ENCODE data around the gene TMEM126A.

TMEM126A gene

DNA sequence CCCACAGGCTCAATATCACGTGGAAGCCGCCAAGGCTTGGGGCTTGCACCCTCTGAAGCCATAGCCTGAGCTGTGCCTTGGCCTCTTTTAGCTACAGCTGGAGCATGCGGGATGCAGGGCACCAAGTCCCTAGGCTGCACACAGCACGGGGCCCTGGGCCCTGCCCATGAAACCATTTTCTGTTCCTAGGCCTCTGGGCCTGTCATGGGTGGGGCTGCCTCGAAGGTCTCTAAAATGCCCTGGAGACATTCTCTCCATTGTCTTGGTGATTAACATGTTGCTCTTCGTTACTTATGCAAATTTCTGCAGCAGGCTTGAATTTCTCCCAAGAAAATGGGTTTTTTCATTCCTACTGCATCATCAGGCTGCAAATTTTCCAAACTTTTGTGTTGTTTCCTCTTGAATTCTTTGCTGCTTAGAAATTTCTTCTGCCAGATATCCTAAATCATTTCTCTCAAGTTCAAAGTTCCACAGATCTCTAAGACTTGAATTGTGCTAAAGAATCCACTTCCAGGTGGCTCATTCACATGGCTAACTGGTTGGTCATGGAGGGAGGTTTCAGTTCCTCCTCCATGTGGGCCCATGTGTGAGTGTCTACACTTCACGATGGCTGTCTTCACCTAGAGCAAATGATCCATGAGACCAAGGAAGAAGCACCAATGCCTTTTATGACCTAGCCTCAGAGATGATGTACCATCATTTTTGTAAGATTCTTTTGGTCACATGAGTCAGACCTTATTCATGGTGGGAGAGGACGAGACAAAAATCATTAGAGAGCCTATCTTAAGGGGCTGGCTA, 24.5 kb downstream of the TMEM126A start:
- WGBS, result 83% methylated on average over 8 of the region's 8 CpGs

DNA sequence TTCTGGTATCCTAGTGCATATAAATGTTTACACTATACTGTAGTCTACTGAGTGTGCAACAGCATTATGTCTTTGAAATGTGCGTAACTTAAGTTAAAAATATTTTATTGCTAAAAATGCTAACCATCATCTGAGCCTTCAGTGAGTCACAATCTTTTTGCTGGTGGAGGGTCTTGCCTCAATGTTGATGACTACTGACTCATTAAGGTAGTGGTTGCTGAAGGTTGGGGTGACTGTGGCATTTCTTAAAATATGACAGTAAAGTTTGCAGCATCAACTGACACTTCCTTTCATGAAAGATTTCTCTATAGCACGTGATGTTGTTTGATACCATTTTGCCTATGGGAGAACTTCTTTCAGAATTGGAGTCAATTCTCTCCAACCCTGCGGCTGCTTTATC, 25.6 kb downstream of the TMEM126A start:
- Histone ChIP-seq H3K27ac (ENCODE audit: low read depth, low read length) (no peak overlapping the region), H3K9me3 (ENCODE audit: insufficient read depth, low read depth, low read length) (no peaks in the 10 kb centered on the region), H3K4me3 (ENCODE audit: low read length) (no peak overlapping the region), H3K36me3 (ENCODE audit: insufficient read depth, low read length) (no peaks in the 10 kb centered on the region), H3K9ac (ENCODE audit: low read depth, low read length) (no peak overlapping the region), H3K27me3 (ENCODE audit: insufficient read depth, low read length) (peaks cover 13% of the 10 kb centered on the region; the same call in 1 of the 2 replicates), H3K4me1 (ENCODE audit: insufficient read depth, low read length) (no peaks in the 10 kb centered on the region)
- 97% methylated on average over 3 of the region's 3 CpGs for WGBS

More for the DNA sequence above, 24.5 kb downstream of the TMEM126A start:
- Histone ChIP-seq H3K27me3 (ENCODE audit: insufficient read depth, low read length) (peaks cover 13% of the 10 kb centered on the region; the same call in 1 of the 2 replicates), H3K4me1 (ENCODE audit: insufficient read depth, low read length) (no peaks in the 10 kb centered on the region), H3K4me3 (ENCODE audit: low read length) (no peak overlapping the region), H3K9ac (ENCODE audit: low read depth, low read length) (no peak overlapping the region), H3K9me3 (ENCODE audit: insufficient read depth, low read depth, low read length) (no peaks in the 10 kb centered on the region), H3K36me3 (ENCODE audit: insufficient read depth, low read length) (no peaks in the 10 kb centered on the region), H3K27ac (ENCODE audit: low read depth, low read length) (no peak overlapping the region)

DNA sequence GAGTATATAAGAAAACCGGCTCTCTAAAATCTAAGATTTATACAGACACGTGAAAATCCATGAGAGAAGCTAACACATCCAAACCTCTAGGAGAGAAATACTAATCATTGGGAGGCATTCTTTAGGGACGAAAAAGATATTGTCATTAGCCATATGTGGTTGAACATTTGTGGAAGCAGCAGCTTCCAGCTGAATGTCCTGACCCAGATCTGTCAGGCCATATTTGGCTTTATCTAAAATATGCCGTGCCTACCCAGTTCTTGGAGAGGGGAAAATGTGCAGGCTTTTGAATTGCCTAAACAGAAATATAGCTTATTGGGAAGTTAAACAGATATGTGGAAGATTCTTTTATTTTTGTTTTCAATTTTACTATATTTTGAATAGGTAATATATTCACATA, 31.8 kb downstream of the TMEM126A start:
- peaks cover 1% of the 10 kb centered on the region; the same call in 1 of the 2 replicates for H3K27me3 ChIP-seq (ENCODE audit: insufficient read depth, low read length)
- H3K4me1 ChIP-seq (ENCODE audit: insufficient read depth, low read length), result peaks cover 7% of the 10 kb centered on the region
- H3K9ac ChIP-seq (ENCODE audit: low read depth, low read length), result no peak overlapping the region
- WGBS, result 78% methylated on average over 4 of the region's 4 CpGs
- H3K9me3 ChIP-seq (ENCODE audit: insufficient read depth, low read depth, low read length), result no peaks in the 10 kb centered on the region
- H3K36me3 ChIP-seq (ENCODE audit: insufficient read depth, low read length), result no peaks in the 10 kb centered on the region
- no peak overlapping the region for H3K27ac ChIP-seq (ENCODE audit: low read depth, low read length)
- no peak overlapping the region for H3K4me3 ChIP-seq (ENCODE audit: low read length)

DNA sequence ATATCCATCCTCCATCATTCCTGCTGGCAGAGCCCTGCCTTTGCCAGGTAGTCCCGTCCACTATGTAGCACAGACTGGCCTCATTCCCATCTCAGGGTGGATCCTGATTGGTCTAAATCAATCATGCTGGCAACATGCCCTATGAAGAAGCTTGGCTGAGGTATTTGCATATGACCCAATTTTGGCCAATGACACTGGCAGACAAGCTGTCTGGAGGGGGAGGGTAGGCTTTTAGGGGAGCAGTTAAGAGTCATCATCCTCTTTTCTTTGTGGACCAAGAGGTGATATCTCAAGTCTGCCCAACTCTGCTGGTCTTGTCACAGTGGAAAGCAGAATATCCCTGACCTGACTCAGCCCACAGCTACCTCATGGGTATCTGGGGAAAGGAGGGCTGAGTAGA, 33.1 kb downstream of the TMEM126A start:
- H3K4me3 ChIP-seq (ENCODE audit: low read length), result no peak overlapping the region
- no peaks in the 10 kb centered on the region for H3K9me3 ChIP-seq (ENCODE audit: insufficient read depth, low read depth, low read length)
- no peak overlapping the region for H3K27ac ChIP-seq (ENCODE audit: low read depth, low read length)
- H3K27me3 ChIP-seq (ENCODE audit: insufficient read depth, low read length), result no peaks in the 10 kb centered on the region
- no peak overlapping the region for H3K9ac ChIP-seq (ENCODE audit: low read depth, low read length)
- 87% methylated on average over 1 of the region's 1 CpG for WGBS
- peaks cover 7% of the 10 kb centered on the region for H3K4me1 ChIP-seq (ENCODE audit: insufficient read depth, low read length)
- H3K36me3 ChIP-seq (ENCODE audit: insufficient read depth, low read length), result no peaks in the 10 kb centered on the region

DNA sequence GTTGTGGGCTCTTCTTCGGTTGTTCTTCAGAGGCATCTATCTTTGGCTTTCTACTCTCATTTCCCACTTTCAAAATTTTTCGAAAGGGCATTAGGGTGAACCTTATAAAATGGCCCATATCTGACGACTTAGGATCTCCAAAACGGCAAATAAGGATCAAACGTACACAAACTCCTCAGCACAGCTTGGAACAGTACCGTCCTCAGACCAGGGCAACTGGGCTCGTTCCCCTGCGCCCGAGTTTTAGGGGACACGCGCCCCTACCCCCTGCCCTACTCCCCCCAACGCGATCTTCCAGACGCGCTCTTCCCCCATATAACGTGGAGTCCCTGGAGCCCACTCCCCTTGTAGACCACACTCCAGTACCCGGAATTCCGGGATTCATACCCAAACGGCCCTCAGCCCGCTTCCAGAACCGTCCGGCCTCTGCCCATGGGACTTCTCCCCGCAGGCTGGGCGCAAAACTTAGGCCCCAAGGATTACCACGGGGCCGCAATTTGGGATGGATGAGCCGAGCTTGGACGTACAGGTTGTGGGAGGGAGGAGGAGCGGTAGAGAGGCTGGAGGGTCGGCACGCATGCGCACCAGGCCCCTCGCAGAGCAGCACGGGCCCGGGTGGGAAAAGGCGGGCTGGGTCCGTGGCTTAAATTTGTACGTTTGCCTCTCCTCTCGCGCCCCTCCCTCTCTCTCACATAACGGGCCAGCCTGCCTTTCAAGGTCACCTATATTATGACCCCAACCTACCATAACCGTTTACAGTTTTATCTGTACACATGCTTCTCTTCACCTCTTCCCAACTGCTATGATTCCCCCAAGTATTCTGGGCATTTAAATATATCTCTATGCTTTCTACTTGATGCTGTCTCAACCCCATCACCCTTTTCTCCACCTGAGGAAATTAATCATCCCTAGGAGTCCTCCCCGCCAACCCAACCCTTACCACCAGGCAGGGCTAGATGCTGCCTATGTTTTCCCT, 34.9 kb downstream of the TMEM126A start:
- Histone ChIP-seq H3K4me3 (ENCODE audit: low read length) (no peak overlapping the region), H3K36me3 (ENCODE audit: insufficient read depth, low read length) (no peaks in the 10 kb centered on the region), H3K9me3 (ENCODE audit: insufficient read depth, low read depth, low read length) (no peaks in the 10 kb centered on the region), H3K4me1 (ENCODE audit: insufficient read depth, low read length) (peaks cover 7% of the 10 kb centered on the region), H3K27ac (ENCODE audit: low read depth, low read length) (no peak overlapping the region), H3K27me3 (ENCODE audit: insufficient read depth, low read length) (no peaks in the 10 kb centered on the region), H3K9ac (ENCODE audit: low read depth, low read length) (no peak overlapping the region)
- WGBS, result 95% methylated on average over 43 of the region's 43 CpGs

DNA sequence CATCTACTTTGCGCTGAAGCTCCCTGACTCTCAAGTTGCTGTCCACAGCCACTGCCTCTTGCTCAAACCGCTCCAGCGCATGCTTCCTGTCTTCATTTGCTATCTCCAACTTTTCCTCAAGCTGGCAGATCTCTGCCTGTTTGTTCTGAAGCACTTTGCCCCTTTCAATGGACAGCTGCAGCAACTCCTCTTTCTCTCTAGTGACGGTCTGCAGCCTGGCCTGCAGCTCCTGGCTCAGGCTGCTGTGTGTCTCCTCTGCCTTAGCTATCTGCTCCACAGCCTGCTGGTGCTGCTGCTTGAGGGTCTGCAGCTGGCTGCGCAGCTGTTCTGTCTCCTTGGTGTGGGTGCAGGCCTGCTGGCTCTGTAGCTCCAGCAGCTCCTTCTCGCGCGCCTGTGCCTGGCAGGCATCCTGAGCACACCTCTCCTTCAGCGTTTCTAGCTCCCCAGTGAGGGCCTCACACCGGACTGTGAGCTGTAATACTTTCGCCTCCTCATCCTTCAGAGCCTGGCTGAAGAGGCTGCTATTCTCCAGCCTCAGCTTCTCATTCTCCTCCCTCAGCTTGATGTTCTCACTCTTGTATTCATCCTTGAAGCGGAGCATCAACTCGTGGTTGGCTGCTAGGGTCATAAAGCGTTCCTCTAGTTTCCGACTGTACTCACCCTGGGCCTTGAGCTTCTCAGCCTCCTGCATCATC, 37.5 kb downstream of the TMEM126A start:
- Histone ChIP-seq H3K4me3 (ENCODE audit: low read length) (no peak overlapping the region), H3K4me1 (ENCODE audit: insufficient read depth, low read length) (no peaks in the 10 kb centered on the region; the same call in 1 of the 2 replicates), H3K27ac (ENCODE audit: low read depth, low read length) (no peak overlapping the region), H3K9me3 (ENCODE audit: insufficient read depth, low read depth, low read length) (no peaks in the 10 kb centered on the region), H3K36me3 (ENCODE audit: insufficient read depth, low read length) (no peaks in the 10 kb centered on the region), H3K9ac (ENCODE audit: low read depth, low read length) (no peak overlapping the region), H3K27me3 (ENCODE audit: insufficient read depth, low read length) (no peaks in the 10 kb centered on the region)
- WGBS, result 94% methylated on average over 15 of the region's 15 CpGs

DNA sequence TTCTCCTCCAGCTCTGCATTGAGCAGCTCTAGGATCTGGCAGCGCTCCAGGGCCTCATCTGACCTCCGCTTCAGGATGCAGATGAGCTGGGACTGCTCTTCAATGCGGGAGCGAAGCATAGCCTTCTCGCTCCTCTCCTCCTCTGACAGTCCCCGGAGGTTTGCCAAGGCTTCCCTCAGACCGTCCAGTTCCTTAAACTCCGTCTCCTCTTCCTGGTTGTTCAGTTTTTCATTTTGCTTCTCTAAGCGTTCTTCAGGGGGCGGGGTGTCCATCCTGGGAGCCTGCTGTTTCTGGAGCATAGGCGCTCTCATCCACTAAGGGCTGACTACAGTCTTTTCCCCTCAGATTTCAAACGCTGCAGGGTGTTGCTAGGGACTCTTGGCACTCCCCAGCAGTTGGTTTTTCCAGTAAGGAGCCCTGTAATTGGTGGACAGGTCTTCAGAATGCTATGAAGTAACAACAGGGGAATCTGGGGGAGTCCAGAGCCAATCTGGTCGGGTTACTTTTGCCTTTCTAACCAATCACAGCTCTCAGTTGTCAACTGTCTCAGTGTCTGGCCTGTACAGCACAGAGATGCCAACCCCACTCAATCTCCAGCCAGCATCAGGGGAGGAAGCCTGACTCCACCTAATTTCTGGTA, 38.2 kb downstream of the TMEM126A start, which contains the start of gene CCDC89:
Gene CCDC89 (minus strand): TSS at position 376 of the 640 bp plus-strand sequence. CDS start 65 bp downstream, at position 311.
- Histone ChIP-seq H3K4me1 (ENCODE audit: insufficient read depth, low read length) (no peaks in the 10 kb centered on the region; the same call in 1 of the 2 replicates), H3K36me3 (ENCODE audit: insufficient read depth, low read length) (no peaks in the 10 kb centered on the region), H3K9ac (ENCODE audit: low read depth, low read length) (no peak within 1 kb of the TSS), H3K27me3 (ENCODE audit: insufficient read depth, low read length) (no peaks in the 10 kb centered on the region), H3K9me3 (ENCODE audit: insufficient read depth, low read depth, low read length) (no peaks in the 10 kb centered on the region), H3K4me3 (ENCODE audit: low read length) (no peak within 1 kb of the TSS), H3K27ac (ENCODE audit: low read depth, low read length) (no peak within 1 kb of the TSS)
- WGBS, result 92% methylated on average over 13 of the region's 13 CpGs

DNA sequence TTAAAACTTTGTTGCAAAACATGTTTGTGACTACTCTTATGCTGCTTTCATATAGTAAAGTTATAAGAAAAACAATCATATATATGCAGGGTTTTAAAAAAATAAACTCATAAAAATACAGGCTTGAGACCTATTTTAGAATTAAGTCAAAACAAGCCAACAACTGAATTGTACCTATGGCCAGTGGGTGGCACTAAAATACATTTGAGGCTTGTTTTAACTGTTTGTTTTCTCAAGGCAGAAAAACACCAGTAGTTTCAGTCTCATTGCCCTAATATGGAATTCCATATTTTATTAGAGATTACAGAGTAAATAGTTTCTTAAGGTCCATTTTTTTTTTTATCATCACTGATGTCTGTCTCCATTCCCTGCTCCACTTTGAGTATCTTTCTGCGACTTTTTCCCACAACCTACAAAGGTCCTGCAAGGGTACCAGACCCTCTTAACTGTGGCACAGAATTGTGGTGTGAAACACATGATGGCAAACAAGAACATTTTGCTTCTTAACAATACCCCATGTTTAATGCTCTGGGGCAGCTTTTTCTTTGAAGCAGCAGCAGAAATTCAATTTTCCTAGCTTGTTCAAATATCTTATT, 46.7 kb downstream of the TMEM126A start:
- WGBS, result 88% methylated on average over 1 of the region's 1 CpG
- no peaks in the 10 kb centered on the region for H3K27me3 ChIP-seq (ENCODE audit: insufficient read depth, low read length)
- no peak overlapping the region for H3K4me3 ChIP-seq (ENCODE audit: low read length)
- peaks cover 7% of the 10 kb centered on the region; the same call in 1 of the 2 replicates for H3K4me1 ChIP-seq (ENCODE audit: insufficient read depth, low read length)
- no peaks in the 10 kb centered on the region for H3K9me3 ChIP-seq (ENCODE audit: insufficient read depth, low read depth, low read length)
- H3K36me3 ChIP-seq (ENCODE audit: insufficient read depth, low read length), result no peaks in the 10 kb centered on the region
- no peak overlapping the region for H3K27ac ChIP-seq (ENCODE audit: low read depth, low read length)
- no peak overlapping the region for H3K9ac ChIP-seq (ENCODE audit: low read depth, low read length)

DNA sequence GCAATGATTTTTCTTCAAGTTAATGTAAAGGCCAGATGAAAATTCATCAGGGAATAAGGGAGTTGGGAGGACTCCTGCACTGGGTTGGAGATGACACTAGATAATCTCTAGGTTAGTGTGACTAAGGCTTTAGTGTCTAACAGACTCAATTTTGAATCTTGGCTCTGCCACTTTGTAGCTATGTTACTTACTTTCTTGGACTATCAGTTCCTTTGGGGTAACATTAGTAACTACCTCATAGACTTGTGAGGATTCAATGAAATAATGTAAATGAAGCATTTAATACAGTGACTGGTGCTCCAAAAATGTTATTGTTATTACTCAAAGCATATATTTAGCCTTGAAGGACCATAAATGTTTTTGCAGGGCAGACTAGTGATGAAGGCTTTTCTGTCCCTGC, 47.8 kb downstream of the TMEM126A start:
- no peak overlapping the region for H3K4me3 ChIP-seq (ENCODE audit: low read length)
- H3K27me3 ChIP-seq (ENCODE audit: insufficient read depth, low read length), result no peaks in the 10 kb centered on the region
- H3K9me3 ChIP-seq (ENCODE audit: insufficient read depth, low read depth, low read length), result no peaks in the 10 kb centered on the region
- no peak overlapping the region for H3K9ac ChIP-seq (ENCODE audit: low read depth, low read length)
- H3K27ac ChIP-seq (ENCODE audit: low read depth, low read length), result no peak overlapping the region
- H3K36me3 ChIP-seq (ENCODE audit: insufficient read depth, low read length), result no peaks in the 10 kb centered on the region
- peaks cover 11% of the 10 kb centered on the region; the same call in 1 of the 2 replicates for H3K4me1 ChIP-seq (ENCODE audit: insufficient read depth, low read length)

DNA sequence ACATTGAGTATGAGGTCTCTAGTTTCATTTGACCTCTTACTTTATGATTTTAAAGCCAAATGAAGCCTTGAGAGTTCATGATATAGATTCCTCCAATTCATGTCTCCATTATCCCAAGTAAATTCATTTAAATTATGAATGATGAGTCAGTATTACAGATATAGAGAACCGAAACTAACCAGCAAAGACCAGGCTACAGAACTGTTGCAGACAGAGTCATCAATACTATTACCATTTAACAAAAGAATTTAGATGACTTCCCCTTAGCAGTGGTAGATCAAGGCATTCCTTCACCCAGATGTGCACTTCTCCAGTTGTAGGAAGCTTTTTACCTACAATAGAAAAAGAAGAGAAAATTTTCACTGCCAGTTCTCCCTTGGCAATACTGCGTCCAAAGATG, 50.0 kb downstream of the TMEM126A start:
- Histone ChIP-seq H3K4me3 (ENCODE audit: low read length) (no peak overlapping the region), H3K36me3 (ENCODE audit: insufficient read depth, low read length) (no peaks in the 10 kb centered on the region), H3K9me3 (ENCODE audit: insufficient read depth, low read depth, low read length) (no peaks in the 10 kb centered on the region), H3K9ac (ENCODE audit: low read depth, low read length) (no peak overlapping the region), H3K4me1 (ENCODE audit: insufficient read depth, low read length) (peaks cover 11% of the 10 kb centered on the region; the same call in 1 of the 2 replicates), H3K27ac (ENCODE audit: low read depth, low read length) (no peak overlapping the region), H3K27me3 (ENCODE audit: insufficient read depth, low read length) (no peaks in the 10 kb centered on the region)
- WGBS, result 90% methylated on average over 2 of the region's 2 CpGs
